ENCODE data around the gene IL13.

IL13 gene

GRCh38 chr5:132669966-132670882 is 12.3 kb downstream of the IL13 start:
- no peak for DNase-seq (ENCODE audit: low spot score)

GRCh38 chr5:132671000-132671399 is 13.0 kb downstream of the IL13 start:
- DNase-seq (ENCODE audit: low spot score): no peak

- DNase-seq (ENCODE audit: low spot score): no peak
Observed at GRCh38 chr5:132673488-132673887, 15.5 kb downstream of the IL13 start.

- DNase-seq (ENCODE audit: low spot score): no peak
Observed at GRCh38 chr5:132673939-132674630, 16.1 kb downstream of the IL13 start, which contains the start of gene IL4. IL4 (plus strand) TSS chr5:132673989; CDS start chr5:132674051, 62 bp downstream.

- DNase-seq (ENCODE audit: low spot score): peak; percentile 96
Observed at GRCh38 chr5:132674671-132675506, 16.9 kb downstream of the IL13 start.

- DNase-seq (ENCODE audit: low spot score): no peak
Observed at GRCh38 chr5:132675936-132676689, 18.1 kb downstream of the IL13 start.

- DNase-seq (ENCODE audit: low spot score): peak; percentile 97
Observed at GRCh38 chr5:132677191-132677590, 19.2 kb downstream of the IL13 start.

- DNase-seq (ENCODE audit: low spot score): no peak
Observed at GRCh38 chr5:132677682-132678400, 19.9 kb downstream of the IL13 start.

- no peak for DNase-seq (ENCODE audit: low spot score)
Observed at GRCh38 chr5:132678735-132679134, 20.8 kb downstream of the IL13 start.

- DNase-seq (ENCODE audit: low spot score): no peak
Observed at GRCh38 chr5:132679166-132679565, 21.2 kb downstream of the IL13 start.

GRCh38 chr5:132679717-132680380 is 21.9 kb downstream of the IL13 start:
- no peak for DNase-seq (ENCODE audit: low spot score)

- no peak for DNase-seq (ENCODE audit: low spot score)
Observed at GRCh38 chr5:132680780-132681475, 23.0 kb downstream of the IL13 start.

- no peak for DNase-seq (ENCODE audit: low spot score)
Observed at GRCh38 chr5:132681476-132681831, 23.5 kb downstream of the IL13 start.

GRCh38 chr5:132681983-132682382 is 24.0 kb downstream of the IL13 start:
- DNase-seq (ENCODE audit: low spot score): no peak

GRCh38 chr5:132684491-132684890 is 26.5 kb downstream of the IL13 start:
- DNase-seq (ENCODE audit: low spot score): no peak

GRCh38 chr5:132684922-132685720 is 27.1 kb downstream of the IL13 start:
- no peak for DNase-seq (ENCODE audit: low spot score)

GRCh38 chr5:132686193-132686592 is 28.2 kb downstream of the IL13 start:
- no peak for DNase-seq (ENCODE audit: low spot score)

GRCh38 chr5:132687995-132688394 is 30.0 kb downstream of the IL13 start:
- no peak for DNase-seq (ENCODE audit: low spot score)
